Measurements from ENCODE around the gene TSHZ1.
A peak's percentile ranks its signal among the peaks of the same experiment; 100 is the strongest.

TSHZ1 gene

GRCh38 chr18:75209129-75209950, 1.3 kb upstream of the TSHZ1 start, which contains the start of gene PTGR3:
PTGR3 (minus strand) TSS chr18:75209139; CDS start chr18:75209058, 81 bp downstream.
- peak; percentile 80 to 84 for DNase-seq

DNA sequence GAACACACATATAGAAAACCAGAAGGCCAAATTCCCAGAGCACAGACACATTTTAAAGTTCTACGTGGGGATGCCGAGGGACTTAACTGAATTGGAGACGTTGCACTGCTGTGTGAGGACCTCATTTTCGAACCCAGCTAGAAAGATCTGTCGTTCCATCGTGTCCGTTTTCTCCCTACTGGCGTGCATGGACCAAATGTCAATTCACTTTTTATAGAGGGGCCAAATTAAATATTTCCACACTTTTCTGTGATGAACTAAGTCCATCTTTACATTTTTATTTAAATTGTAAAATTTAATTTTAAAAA, 692 bp upstream of the TSHZ1 start:
- DNase-seq = peak in 1 of 2 experiments; percentile 74

- peak; percentile 18 to 53 for DNase-seq
Measured at GRCh38 chr18:75211002-75211621, 515 bp downstream of the TSHZ1 start.

GRCh38 chr18:75211626-75211952, 992 bp downstream of the TSHZ1 start:
- DNase-seq = no peak

GRCh38 chr18:75211953-75212750, 1.6 kb downstream of the TSHZ1 start:
- DNase-seq = peak; percentile 44 to 61

GRCh38 chr18:75212751-75213090, 2.1 kb downstream of the TSHZ1 start:
- no peak for DNase-seq

DNA sequence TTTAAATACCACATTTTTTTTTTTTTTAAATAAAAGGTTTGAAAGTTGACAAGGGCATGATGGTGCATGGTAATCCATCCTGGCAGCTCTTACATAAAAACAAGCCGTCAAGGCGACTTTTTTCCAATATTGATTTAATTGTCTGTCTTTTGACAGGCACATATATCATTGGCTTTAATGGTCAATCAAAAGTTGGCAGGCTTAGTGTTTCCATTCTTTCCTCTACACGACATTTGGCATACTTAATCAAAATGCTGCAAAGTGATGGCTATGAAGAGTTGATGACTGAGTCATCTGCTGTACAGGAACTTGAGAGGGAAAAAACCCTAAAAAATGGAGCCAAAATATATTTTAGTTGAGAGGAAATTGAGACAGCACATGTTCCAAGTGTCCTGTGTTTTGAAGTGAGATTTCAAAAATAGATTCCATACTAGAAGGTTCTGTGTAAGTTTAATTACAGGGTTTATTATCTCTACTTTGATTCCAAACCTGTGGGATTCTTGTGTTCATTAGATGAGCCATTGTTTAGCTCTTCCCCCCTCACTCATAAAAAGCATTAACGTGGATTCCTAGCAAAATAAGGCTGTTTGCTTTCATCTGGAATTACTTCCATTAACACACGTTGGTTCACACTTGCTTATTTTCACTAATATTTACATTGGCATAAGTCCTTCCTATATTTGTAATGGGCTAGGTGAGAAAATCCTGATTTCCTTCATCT, 3.2 kb downstream of the TSHZ1 start:
- no peak for DNase-seq

DNA sequence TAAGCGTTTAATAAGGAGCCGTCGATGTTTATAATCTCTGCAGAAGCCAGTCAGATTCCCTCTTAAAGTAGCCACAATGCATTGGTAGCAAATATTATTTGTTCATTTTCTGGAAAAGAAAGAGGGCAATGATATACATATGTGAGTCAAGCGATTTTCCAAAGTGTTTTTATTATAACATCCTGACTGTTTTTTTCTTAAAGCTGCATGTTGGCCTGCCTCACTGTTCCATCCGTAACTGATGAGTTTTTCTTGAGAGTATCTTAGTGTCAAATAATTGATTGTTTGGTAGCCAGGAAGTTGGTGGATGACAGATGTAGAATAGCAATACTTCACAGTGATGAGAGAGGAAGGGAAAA, 3.7 kb downstream of the TSHZ1 start:
- DNase-seq = no peak

GRCh38 chr18:75214766-75215510, 4.3 kb downstream of the TSHZ1 start:
- no peak for DNase-seq

GRCh38 chr18:75215663-75216062, 5.1 kb downstream of the TSHZ1 start:
- no peak for DNase-seq

GRCh38 chr18:75216212-75216910, 5.8 kb downstream of the TSHZ1 start:
- no peak for DNase-seq

DNA sequence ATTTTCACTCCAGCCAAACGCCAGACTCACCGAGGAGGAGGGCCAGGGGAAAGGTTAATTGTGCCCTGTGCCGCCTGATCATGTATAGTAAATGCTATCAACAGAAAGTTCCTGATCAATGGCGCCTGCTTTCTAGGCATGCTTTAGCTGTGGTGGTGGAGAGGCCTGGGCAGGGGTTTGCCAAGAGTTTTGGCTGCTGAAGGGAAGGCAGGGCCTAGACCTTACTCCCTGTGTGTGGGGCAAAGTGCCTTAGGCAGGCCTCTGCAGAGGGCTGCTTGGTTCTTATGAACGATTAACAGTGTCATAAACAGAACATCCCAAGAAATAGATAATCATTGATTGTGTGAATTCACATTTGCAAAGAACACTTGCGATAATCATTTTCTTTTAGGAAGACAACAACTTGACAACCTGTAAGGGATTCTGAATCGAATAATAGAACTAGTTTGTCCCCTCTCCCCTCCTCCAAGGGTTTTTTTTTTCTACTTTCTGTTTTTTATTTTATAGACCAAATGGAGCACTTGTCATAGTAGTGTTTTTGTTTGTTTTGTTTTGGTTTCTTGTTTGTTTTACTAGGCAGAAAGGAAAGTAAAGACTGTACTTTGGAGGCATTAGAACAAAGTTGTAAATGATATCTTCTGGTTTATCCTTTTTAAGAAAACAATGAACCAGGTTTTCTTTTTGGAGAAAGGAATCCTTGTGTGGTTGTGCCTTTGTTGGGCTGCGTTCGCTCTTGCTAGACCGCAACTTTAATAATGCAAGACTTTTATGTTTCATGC, 6.5 kb downstream of the TSHZ1 start:
- DNase-seq = no peak

DNA sequence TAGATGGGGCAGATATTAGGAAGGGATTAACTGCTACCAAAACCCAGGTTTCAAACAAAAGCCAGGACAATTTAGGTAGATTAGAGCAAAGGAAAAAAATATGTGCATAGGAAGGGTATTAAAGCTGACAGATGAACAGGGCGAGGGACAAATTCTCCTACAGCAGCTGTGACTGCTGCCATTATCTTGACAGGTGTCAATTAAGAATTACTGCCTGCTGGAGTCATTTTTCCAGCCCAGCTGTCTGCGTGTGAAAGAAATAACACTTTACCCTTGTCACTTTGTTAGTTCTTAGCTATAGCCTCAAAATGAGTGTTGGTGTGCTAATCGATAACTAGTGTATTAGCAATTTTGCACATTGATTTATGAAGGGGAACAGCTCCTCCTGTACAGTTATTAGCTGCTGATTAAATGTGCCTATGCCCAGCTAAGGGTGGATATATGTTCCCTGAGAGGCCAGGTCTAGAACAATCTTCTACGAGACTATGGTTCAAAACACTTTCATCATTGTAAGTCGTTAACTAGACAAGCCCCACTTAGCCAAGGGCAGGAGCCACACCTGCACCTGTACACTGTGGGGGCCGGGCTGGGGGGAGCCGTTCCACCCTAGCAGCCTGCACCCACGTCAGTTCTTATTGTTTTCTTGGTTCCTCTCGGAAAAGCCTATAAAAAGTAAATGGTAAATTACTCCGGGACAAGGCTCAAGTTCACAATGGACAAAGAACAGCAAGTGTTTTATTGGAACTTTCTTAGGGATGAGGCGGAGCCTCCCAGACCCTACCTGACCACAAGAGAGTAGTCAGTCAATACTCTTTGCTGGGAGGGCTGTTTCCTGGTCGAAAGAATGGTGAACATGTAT, 7.7 kb downstream of the TSHZ1 start:
- DNase-seq = no peak

GRCh38 chr18:75219745-75220375, 9.3 kb downstream of the TSHZ1 start:
- DNase-seq = no peak

DNA sequence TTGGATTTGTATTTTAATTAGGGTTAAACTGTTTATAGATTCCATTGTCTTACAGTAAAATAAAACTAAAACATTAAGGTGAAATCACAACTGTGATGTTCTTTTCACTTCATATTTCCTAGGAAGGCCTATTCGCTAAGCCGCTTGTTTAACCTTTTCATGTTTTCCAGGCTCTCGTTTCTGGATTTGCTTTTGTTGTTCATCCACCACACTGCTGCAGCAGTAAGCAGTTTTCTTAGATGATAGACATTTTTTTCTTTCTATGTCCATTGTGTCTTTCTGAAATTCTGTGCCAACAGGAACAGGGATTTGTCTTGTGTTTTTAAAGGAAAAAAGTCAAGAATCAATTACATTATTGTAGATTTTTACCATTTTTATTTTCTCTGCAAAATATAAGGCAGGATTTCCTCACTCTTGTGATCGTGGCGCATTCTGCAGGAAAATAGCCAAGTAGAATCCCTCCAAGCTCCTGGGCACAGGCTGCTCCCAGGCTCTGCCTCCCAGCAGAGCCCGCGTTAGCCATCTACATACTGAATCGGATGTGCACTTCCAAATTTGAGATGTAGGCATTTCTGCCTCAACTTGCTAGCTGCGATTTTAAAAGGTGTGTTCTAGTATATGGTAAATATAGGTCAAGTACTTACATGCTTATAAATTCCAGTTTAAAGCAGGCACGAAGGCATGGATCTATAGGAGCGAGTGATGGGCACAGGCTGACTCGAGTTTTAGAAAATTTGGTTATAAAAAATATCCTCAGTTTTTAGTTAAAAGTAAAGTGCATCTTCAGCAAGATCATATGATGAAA, 10.2 kb downstream of the TSHZ1 start:
- no peak for DNase-seq

DNA sequence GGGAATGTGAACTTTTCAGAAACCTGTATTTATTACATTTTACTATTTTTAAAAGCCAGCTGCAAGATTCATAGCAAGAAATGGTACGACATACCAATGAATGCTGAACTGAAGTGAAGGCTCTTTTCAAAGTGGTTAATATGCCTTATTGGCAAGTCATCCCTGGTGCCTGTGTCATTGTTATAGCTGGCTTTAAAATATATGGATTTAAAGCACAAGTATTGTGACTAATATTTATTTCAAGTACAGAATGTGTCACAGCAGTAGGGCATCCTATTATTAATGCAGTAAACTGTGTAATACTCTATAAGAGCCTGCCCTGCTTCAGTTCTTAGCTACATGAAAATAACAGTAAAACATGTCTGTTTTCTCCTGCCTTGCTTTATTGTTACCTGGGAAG, 10.8 kb downstream of the TSHZ1 start:
- no peak for DNase-seq

- no peak for DNase-seq
Measured at GRCh38 chr18:75221897-75222296, 11.3 kb downstream of the TSHZ1 start.

DNA sequence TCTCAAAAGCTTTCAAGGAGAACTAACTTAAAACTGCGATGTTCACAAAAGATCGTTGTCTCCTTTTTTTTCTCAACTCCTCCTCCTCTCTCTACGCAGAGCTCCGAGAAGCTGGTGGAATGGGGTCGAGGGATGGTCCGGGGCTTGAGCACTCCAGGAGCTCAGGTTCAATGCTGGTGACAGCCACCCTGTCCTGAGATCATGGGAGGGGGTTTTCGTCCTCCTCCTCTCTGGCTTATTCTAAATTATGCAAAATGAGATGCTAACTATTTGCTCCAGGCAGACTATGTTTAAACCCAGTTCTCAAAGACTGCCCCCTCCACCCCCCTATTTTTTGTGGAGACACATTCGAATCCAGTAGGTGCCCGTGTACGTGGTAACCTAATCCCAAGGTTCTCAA, 11.8 kb downstream of the TSHZ1 start:
- no peak for DNase-seq
